Loucy (cell line): ENCODE results near the gene NXPE4.

Source experiments
- H2AFZ ChIP-seq: fragments of 200-600 bp; sonication (generic); 2 replicates; pipeline ENCODE4 v1.6.0; 2016; ENCODE audit warnings: antibody characterized with exemption, mild to moderate bottlenecking, low read length, moderate library complexity
- H3F3A ChIP-seq: fragments of 200-600 bp; 2 replicates; pipeline ENCODE4 v1.6.0; 2016; ENCODE audit warnings: antibody characterized with exemption, low read depth, mild to moderate bottlenecking
- H3K27me3 ChIP-seq: fragments of 200-600 bp; sonication (generic); 2 replicates; pipeline ENCODE4 v1.6.1; 2014; ENCODE audit warnings: low read length, mild to moderate bottlenecking; ENCODE audit not compliant: insufficient read depth, poor library complexity, severe bottlenecking
- H3K36me3 ChIP-seq: fragments of 200-600 bp; sonication (generic); 2 replicates; pipeline ENCODE4 v1.6.1; 2016; ENCODE audit warnings: low read length; ENCODE audit not compliant: insufficient read depth
- H3K4me1 ChIP-seq: fragments of 200-600 bp; sonication (generic); 2 replicates; pipeline ENCODE4 v1.5.1; 2014; ENCODE audit warnings: low read length, mild to moderate bottlenecking; ENCODE audit not compliant: insufficient read depth, poor library complexity, severe bottlenecking
- H3K4me2 ChIP-seq: fragments of 200-600 bp; sonication (generic); 2 replicates; pipeline ENCODE4 v1.6.0; 2014; ENCODE audit warnings: antibody characterized with exemption, low read length, low read depth, mild to moderate bottlenecking; ENCODE audit not compliant: poor library complexity, severe bottlenecking
- H3K4me3 ChIP-seq: fragments of 200-600 bp; sonication (generic); 2 replicates; pipeline ENCODE4 v1.5.1; 2014; ENCODE audit warnings: low read length, mild to moderate bottlenecking, mixed read lengths; ENCODE audit not compliant: poor library complexity, severe bottlenecking
- H3K79me2 ChIP-seq: fragments of 200-600 bp; sonication (generic); 2 replicates; pipeline ENCODE4 v1.6.1; 2014; ENCODE audit warnings: low read length; ENCODE audit not compliant: insufficient read depth
- H3K9ac ChIP-seq: fragments of 200-600 bp; sonication (generic); 2 replicates; pipeline ENCODE4 v1.6.0; 2014; ENCODE audit warnings: mild to moderate bottlenecking, low read depth, low read length, moderate library complexity; ENCODE audit not compliant: poor library complexity, severe bottlenecking
- H3K9me2 ChIP-seq: fragments of 200-600 bp; sonication (generic); replicated peaks from 2 replicates; pipeline ENCODE4 v1.6.1; 2016; ENCODE audit warnings: low read depth, low read length, mixed read lengths
- H3K9me3 ChIP-seq: fragments of 200-600 bp; sonication (generic); 2 replicates; pipeline ENCODE4 v1.6.1; 2014; ENCODE audit warnings: mild to moderate bottlenecking, antibody characterized with exemption, low read length, low read depth; ENCODE audit not compliant: insufficient read depth
- H4K20me1 ChIP-seq: fragments of 200-600 bp; sonication (generic); 2 replicates; pipeline ENCODE4 v1.6.0; 2014; ENCODE audit warnings: antibody characterized with exemption, low read length, mild to moderate bottlenecking; ENCODE audit not compliant: insufficient read depth, poor library complexity, severe bottlenecking
- CTCF ChIP-seq: fragments of 200-600 bp; sonication (generic); conservative IDR thresholded peaks from 2 replicates; pipeline ENCODE4 v1.5.1; 2014; ENCODE audit warnings: mild to moderate bottlenecking, antibody characterized with exemption, low read length
- EZH2phosphoT487 ChIP-seq: fragments of 200-600 bp; IDR thresholded peaks from 2 replicates; pipeline ENCODE4 v1.6.1; 2018; ENCODE audit warnings: antibody characterized with exemption, mild to moderate bottlenecking, moderate library complexity, borderline replicate concordance

Gene NXPE4

GRCh38 chr11:114606003-114606801, 10.6 kb upstream of the NXPE4 start:
- no peaks in the 10 kb centered on the region for H3K27me3 ChIP-seq
- H3K79me2 ChIP-seq: no peaks in the 10 kb centered on the region
- no peaks in the 10 kb centered on the region for H3F3A ChIP-seq
- H3K36me3 ChIP-seq: no peaks in the 10 kb centered on the region
- no peak overlapping the region for H3K9ac ChIP-seq
- no peaks in the 10 kb centered on the region for H3K4me1 ChIP-seq
- no peak overlapping the region for H3K4me3 ChIP-seq
- TF ChIP-seq CTCF: no peak
- no peak for TF ChIP-seq EZH2phosphoT487
- no peak overlapping the region for H3K4me2 ChIP-seq
- no peaks in the 10 kb centered on the region for H4K20me1 ChIP-seq
- no peaks in the 10 kb centered on the region for H3K9me2 ChIP-seq
- peaks cover 9% of the 10 kb centered on the region; the same call in 1 of the 2 replicates for H3K9me3 ChIP-seq
- H2AFZ ChIP-seq: no peak overlapping the region

- Histone ChIP-seq H3K36me3 (no peaks in the 10 kb centered on the region), H3K27me3 (no peaks in the 10 kb centered on the region), H3K9ac (no peak overlapping the region), H4K20me1 (no peaks in the 10 kb centered on the region), H3F3A (no peaks in the 10 kb centered on the region), H3K79me2 (no peaks in the 10 kb centered on the region), H2AFZ (no peak overlapping the region), H3K4me3 (no peak overlapping the region), H3K4me2 (no peak overlapping the region), H3K4me1 (no peaks in the 10 kb centered on the region), H3K9me3 (peaks cover 4% of the 10 kb centered on the region; the same call in 1 of the 2 replicates), H3K9me2 (no peaks in the 10 kb centered on the region)
- TF ChIP-seq EZH2phosphoT487 (no peak), CTCF (no peak)
These were observed 9.8 kb upstream of the NXPE4 start for GRCh38 chr11:114605370-114605769.

- peaks cover 3% of the 10 kb centered on the region; the same call in 1 of the 2 replicates for H3K9me3 ChIP-seq
- no peaks in the 10 kb centered on the region for H3K4me1 ChIP-seq
These were observed 9.3 kb upstream of the NXPE4 start for GRCh38 chr11:114604886-114605285.

More at GRCh38 chr11:114604886-114605285, 9.3 kb upstream of the NXPE4 start:
- H3K9me2 ChIP-seq: no peaks in the 10 kb centered on the region
- no peaks in the 10 kb centered on the region for H3K79me2 ChIP-seq
- no peak overlapping the region for H3K4me3 ChIP-seq
- no peaks in the 10 kb centered on the region for H4K20me1 ChIP-seq
- TF ChIP-seq CTCF (no peak), EZH2phosphoT487 (no peak)
- no peak overlapping the region for H3K4me2 ChIP-seq
- no peaks in the 10 kb centered on the region for H3K27me3 ChIP-seq
- no peak overlapping the region for H3K9ac ChIP-seq
- H2AFZ ChIP-seq: no peak overlapping the region
- H3K36me3 ChIP-seq: no peaks in the 10 kb centered on the region
- no peaks in the 10 kb centered on the region for H3F3A ChIP-seq
